GM08714 (cell line): ENCODE measurements around the gene EHD4.

Source experiments
- H3K4me3 ChIP-seq: fragments of 200-500 bp; sonication (Bioruptor generic); 2 replicates; pipeline ENCODE4 v1.5.1; 2014; ENCODE audit warnings: mild to moderate bottlenecking, low read length, inconsistent platforms
- ZNF274 ChIP-seq: IDR thresholded peaks from 2 replicates; pipeline ENCODE4 v1.6.1; 2012; ENCODE audit warnings: mild to moderate bottlenecking, low read depth, low read length

Gene EHD4

DNA sequence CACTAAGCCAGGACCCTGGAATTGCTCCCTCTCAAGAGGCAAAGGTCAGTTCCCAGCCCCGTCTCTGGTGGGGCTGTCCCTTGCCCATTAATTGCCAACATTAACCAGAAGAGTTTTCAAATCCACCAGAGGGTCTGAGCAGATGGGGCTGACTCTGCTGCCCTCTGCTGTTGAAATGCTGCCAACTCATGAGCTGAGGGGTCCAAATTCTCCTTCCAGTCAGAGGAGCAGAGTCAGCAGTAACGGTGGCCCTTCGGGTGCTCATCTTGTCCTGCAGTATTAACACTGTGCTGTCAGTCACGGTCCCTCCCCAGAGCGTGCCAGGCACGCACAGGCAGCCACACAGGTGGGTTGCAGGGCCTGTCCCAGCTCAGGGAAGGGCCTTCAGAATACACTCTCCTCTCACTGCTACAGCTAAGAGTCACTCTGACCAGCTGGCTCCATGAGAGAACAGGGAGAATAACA is 67.8 kb downstream of the EHD4 start:
- TF ChIP-seq ZNF274, result no peak

DNA sequence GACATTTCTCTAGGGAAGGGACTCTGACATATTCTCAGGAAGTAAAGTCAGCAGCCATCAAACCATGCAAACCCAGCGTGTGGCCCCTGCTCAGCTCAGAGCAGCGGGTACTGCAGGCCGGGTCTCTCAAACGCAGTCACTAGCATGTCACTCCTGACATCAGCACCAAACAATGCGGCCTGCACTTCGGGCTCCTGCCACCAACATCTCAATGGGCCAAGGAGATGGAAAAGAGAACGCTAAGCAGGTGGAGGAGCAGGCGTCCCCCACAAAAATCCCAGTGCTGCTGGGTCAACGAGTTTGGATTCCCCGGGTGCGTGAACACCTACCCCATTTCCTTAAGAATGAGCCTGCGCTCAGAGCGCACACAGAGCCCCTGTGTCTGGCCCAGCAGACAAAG is 68.6 kb downstream of the EHD4 start:
- TF ChIP-seq ZNF274, result no peak
- no peak overlapping the region for H3K4me3 ChIP-seq

More for the DNA sequence above, 67.8 kb downstream of the EHD4 start:
- H3K4me3 ChIP-seq, result no peak overlapping the region

DNA sequence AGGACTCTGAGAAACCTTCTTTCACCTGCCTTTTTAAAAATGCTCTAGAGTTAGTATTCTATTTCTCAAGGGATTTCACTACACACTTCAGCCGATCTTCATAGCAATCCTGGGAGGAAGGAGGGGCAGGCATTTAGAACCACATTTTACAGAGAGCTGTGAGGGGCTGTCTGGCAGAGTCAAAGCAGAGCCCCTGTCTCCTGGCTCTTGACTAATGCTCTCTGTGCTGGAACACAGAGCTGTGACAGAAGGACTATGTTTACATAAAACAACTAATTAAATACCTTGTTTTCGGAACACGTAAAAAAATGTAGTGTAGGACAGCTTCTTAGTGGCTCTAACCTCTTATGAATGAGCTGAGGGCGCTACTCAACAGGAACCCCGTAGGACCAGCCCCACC is 70.9 kb downstream of the EHD4 start:
- H3K4me3 ChIP-seq, result no peak overlapping the region
- no peak for TF ChIP-seq ZNF274

DNA sequence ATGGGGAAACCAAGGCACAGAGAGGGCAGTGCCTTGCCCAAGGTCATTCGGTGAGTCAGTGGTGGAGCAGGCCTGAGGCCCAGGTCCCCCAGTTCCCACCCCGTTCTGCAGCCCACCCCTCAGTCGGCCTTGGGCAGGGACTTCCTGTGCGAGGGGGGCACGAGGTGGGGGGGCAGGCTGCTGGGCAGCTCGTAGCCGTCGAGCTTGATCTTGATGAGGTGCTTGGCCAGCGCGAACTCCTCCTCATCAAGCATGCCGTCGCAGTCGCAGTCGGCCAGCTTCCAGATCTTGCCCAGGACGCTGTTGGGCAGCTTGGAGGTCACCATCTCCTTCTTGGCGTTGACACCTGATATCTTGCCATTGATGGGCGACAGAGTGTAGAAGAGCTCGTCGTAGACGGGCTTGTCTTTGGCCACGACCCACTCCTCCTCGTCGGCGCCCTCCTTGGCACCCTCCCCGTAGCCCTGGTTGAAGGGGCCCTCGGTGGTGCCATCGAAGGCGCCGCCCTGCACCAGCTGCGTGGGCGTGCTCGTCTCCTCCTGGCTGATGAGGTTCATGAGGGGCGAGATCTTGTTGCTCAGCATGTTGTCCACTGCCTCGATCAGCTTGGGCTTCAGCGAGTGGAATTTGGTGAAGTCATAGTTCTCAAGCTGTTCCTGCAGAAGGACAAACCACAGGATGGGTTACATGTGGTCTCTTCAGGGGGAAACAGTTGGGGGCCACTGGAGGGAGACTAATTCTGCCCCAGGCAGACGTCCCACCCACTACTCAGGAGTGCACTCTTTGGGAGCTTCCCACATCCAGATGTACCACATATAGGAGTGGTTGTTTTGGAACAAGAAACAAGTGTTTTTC is 71.6 kb downstream of the EHD4 start:
- no peak for TF ChIP-seq ZNF274
- H3K4me3 ChIP-seq, result no peak overlapping the region

DNA sequence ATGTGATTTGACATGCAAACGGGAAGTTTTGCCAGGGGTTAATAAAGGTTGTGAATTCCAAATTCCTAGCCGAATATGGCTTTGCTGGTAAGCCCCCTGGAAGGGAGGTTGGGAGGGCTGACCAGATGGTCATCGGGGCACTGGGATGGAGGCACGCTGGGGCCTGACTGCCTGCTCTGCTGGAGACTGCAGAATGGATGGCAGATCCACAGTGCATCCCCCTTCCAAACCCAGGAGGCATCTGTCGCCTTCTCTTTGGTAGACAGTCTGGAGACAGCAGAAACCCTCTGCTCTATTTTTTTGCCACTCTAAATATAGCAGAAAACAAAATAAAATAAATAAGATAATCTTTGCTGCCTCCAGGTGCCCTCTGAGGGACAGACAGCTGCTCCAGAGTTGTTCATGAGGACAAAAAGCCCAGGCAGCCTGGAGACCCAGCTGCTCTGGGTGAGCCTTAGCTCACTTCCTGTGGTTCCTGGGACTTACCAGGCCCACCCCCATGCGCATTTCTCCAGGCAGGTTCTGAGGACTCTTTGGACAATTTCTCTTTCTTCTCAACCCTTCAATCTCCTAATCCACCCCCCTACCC is 72.4 kb downstream of the EHD4 start:
- no peak overlapping the region for H3K4me3 ChIP-seq
- no peak for TF ChIP-seq ZNF274

DNA sequence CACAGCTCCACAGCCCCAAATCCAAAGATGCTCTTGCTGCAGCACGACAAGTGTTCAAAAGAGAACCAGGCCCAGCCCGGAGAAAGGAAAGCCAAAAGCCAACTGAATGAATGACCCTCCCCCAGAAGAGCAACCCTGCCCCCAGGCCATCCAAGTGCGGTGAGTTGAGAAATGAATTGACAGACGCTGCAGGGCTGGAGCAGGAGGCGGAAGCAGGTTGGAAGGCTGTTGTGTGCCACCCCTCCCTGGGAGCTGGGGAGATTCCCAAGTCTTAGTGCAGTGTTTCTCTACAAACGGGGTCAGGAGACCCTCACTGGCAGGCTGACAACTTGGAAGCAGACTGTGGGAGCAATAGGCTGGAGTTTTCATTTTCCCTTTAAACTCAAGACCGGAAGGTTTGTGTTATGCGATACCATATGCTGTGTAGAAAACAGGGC is 75.0 kb downstream of the EHD4 start:
- TF ChIP-seq ZNF274, result no peak
- no peak overlapping the region for H3K4me3 ChIP-seq

DNA sequence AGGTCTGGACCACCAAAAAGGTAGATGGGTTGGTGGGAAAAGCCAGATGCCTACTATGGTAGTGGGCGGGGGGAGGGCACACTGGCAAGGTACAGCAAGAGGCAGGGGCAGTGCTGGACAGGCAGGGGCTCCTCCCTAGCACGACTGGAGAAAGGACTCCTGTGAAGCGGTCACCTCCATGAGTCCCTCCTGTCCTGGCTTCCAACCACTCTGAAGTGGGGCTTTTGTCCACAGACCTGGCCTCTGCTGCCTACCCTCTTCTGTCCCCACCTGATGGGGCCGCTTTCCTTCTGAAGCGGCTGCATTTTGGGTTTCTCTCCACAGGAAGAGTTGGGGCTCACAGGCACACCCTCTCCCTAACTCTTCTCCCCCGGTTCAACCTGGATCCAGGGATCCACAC is 75.8 kb downstream of the EHD4 start:
- TF ChIP-seq ZNF274, result no peak
- no peak overlapping the region for H3K4me3 ChIP-seq

DNA sequence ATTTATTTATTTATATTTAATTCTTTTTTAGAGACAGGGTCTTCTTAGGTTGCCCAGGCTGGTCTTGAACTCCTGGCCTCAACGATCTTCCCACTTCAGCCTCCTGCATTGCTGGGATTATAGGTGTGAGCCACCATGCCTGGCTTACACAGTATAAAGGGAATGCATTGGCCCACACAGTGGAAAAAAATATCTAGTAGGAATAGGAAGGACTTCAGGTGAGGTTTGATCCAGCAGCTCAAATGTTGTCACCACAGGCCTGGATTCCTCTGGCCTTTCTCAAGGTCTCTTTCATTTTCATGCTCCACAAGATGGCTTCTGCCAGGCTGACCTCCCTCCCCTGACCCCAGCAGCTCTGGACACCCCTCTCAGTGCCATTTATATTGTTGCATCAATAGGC is 76.4 kb downstream of the EHD4 start:
- TF ChIP-seq ZNF274, result no peak
- no peak overlapping the region for H3K4me3 ChIP-seq

DNA sequence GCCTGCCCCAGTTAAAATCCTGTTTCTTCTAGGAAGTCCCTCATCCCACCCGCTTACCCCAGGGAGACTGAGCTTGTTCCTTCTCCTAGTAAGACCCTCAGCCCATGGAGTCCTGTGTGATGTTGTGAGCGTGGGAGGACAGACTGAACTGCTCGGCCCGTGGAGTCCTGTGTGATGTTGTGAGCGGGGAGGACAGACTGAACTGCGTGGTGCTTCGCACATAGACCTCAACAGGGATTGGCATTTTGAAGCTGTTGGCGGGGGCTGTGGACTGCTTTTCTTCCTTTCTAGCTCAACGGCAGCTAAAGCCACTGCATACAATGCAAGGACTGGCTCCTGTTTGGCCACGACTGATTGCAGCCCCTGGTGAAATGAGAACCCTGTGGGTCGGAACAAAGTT is 76.9 kb downstream of the EHD4 start:
- no peak overlapping the region for H3K4me3 ChIP-seq
- no peak for TF ChIP-seq ZNF274

DNA sequence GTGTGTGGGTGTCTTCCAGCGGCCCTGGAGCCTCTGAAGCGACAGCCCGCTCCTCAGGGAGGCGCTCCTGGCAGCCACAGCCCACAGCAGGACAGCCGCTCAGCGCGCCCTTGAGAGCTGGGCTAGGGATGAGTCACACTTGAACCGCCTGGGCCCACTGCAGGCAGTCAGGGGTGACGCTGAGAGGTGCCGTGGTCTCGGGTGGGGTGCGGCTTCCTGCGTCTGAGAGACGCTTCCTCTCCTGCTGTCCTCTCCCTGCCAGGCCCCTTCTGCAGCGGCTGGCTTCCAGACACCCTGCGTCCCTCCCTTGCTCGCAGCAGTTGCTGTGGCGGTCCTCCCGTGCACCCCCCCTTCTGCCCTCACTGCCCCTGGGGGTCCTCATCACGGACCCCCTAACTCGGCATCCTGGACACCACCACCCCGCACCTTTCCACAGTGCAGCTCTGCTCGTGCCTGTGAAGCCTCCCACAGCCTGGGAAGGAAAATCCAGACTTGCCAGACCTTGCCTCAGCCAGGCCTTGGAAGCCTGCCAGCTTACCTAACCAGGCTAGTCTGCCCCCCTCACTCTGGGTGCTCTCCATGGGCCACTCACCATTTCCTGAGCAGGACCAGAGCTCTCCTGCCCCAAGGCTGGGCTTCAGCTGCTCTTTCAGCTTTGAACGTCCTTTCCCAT is 77.4 kb downstream of the EHD4 start:
- TF ChIP-seq ZNF274, result no peak

DNA sequence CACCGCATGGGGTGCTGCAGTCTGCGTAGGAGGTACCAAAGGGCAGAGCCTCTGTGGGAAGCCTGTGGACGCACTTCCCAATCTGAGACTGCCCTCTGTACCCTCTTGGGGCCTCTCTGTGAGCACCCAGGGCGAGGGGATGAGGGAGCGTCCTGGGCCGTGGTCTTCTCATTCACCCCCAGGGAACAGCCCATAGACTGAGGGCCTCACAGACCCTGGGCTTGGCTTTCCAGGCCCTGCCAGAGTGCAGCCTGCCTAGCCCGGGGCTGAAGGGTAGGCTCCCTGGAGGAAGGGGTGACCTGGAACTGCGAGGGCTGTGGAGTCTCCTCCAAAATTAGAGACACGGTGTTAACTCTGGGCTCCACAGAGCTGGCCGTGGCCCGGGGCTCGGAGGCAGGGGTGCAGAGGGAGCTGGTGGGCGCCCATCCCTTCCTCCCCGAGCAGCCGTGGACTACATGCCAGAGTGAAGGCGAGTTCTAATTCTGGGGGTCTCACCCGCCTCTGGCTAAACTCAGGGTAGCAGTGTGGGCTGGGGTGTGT is 78.0 kb downstream of the EHD4 start:
- H3K4me3 ChIP-seq, result no peak overlapping the region

More for the DNA sequence above, 77.4 kb downstream of the EHD4 start:
- no peak overlapping the region for H3K4me3 ChIP-seq

DNA sequence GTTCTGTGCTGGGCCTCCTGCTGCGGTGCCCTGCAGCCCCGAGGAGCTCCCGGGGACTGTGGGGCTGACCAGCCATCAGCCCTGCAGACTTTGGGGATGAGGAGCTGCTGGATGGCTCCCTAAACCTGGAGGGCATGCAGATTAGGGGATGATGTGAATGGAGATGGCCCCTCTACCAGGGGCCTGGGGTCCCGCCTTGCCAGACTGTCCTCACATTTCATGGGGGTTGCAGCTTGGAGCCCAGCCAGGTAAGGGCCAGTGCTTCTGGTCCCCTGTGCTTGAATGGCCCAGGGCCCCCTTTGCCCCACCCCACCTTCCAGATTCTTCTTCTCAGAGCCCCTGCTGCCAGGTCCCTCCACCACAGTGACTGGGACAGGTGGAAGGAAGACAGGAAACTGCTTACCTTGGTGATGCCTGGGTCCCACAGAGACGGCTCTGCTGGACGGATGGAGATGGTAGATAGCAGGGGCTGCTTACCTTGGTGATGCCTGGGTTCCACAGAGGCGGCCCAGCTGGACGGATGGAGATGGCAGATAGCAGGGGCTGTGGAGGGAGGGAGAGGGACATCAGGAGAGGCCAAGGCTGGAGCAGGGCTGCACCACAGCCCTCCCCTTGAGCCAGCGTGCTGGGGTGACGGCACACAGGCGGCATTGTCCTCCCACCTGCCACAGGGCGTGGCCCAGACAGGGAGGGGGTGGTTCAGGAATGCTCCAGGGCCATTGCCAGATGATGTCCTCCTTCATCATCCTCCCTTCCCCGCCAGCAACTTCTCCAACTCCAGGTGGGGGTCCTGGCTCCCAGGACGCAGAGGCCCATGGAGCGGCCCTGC is 78.7 kb downstream of the EHD4 start, which contains the start of gene SPTBN5:
SPTBN5 (minus strand) TSS at position 632 of the 829 bp plus-strand sequence; CDS start at position 76, 556 bp downstream.
- no peak for TF ChIP-seq ZNF274
- no peak within 1 kb of the TSS for H3K4me3 ChIP-seq

More for the DNA sequence above, 78.0 kb downstream of the EHD4 start:
- no peak for TF ChIP-seq ZNF274

DNA sequence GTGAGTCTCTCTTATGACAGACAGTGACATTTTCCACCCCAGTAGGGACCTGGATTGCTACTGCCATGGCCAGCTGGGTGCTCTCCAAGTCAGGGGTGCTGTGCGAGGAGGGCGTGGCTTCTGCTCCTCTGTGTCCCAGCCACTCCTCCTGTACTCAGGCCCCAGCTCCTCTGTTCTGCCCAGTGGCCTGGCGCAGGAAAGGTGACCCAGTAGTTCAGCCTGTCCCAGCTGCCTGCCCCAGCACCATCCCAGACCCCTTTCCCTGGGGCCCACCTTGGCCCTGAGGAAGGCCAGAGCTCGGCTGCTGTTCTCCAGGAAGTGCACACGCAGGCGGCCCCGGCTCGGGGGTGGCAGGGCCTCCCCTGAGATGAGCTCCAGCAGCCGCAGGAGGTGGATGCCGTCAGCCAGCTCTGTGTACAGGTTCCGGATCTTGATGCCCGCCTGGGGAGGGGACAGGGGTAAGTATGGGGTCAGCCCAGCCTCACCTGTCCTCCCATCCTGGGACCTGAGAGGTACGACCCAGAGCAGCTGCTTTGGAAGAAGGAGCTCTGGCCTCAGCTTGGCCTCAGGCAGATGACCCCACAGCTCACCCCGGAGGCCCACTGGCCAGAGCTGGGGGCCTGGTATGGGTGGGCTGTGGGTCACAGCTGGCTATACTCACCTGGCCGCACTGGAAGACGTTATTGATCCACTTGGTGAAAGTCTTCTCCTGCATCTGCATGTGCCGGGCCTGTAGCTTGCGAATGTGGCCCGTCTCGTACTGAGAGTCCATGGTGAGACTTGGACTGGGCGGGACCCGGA is 79.5 kb downstream of the EHD4 start:
- no peak for TF ChIP-seq ZNF274
- no peak overlapping the region for H3K4me3 ChIP-seq
